HFF-Myc (cell line): ENCODE results near the gene UFC1.

Source experiments
- DNase-seq: peaks from one replicate; pipeline ENCODE4 v3.0.0-alpha.2; 2011; ENCODE audit warnings: low read depth; ENCODE audit errors: extremely low read depth
- H3K4me3 ChIP-seq: replicated peaks from 2 replicates; pipeline ENCODE4 v1.5.1; 2011; ENCODE audit warnings: low read depth, mild to moderate bottlenecking, control low read depth, low read length
- TF ChIP-seq, protein P1 (sequence below): IDR thresholded peaks from 2 replicates; pipeline ENCODE4 v1.5.1; 2012; ENCODE audit warnings: mild to moderate bottlenecking, low read depth, low read length, control low read depth; ENCODE audit errors: missing control alignments

Gene UFC1

DNA sequence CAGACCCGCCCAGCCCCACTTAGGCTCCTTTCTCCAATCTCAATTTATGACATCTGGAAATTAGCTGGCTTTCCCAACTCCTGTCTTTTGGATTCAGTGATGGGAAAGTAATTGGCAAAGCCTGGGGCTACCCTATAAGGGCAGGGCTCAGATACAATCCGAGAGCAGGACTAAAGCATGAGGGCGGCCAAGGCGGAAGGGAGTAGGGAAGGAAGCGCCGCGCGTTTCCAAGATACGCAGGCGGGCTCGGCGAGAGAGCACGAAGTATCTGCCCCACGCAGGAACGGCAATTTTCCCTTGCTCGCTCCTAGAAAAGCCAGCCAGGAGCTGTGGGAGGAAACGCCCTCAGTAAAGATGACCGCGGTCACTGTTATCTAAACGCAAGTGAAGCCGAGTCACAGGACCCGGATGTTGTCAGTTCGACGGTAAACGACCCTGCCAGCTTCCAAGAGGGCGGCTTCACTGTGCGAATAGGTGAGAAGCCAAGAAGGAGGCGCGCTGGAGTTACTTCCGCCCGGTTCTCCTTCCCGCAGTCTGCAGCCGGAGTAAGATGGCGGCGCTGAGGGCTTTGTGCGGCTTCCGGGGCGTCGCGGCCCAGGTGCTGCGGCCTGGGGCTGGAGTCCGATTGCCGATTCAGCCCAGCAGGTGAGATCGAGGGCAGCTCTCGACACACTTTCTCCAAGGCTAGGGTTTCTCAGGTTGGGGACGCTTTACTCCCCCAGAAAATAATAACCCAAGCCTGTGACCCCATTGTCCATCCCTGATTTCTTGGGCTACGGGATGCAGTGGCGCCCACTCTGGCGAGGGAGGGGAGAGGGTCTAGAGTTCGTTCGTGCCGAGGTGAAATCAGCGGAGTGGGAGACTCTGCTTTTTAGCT lies 48.3 kb downstream of the UFC1 start, which contains the start of gene NDUFS2:
NDUFS2 (plus strand) TSS at position 532 of the 877 bp plus-strand sequence; CDS start at position 551, 19 bp downstream.
- H3K4me3 ChIP-seq, result peak within 1 kb of the TSS; percentile 85
- DNase-seq, result peak; percentile 98
- TF ChIP-seq, protein P1, sequence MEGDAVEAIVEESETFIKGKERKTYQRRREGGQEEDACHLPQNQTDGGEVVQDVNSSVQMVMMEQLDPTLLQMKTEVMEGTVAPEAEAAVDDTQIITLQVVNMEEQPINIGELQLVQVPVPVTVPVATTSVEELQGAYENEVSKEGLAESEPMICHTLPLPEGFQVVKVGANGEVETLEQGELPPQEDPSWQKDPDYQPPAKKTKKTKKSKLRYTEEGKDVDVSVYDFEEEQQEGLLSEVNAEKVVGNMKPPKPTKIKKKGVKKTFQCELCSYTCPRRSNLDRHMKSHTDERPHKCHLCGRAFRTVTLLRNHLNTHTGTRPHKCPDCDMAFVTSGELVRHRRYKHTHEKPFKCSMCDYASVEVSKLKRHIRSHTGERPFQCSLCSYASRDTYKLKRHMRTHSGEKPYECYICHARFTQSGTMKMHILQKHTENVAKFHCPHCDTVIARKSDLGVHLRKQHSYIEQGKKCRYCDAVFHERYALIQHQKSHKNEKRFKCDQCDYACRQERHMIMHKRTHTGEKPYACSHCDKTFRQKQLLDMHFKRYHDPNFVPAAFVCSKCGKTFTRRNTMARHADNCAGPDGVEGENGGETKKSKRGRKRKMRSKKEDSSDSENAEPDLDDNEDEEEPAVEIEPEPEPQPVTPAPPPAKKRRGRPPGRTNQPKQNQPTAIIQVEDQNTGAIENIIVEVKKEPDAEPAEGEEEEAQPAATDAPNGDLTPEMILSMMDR, result no peak

DNA sequence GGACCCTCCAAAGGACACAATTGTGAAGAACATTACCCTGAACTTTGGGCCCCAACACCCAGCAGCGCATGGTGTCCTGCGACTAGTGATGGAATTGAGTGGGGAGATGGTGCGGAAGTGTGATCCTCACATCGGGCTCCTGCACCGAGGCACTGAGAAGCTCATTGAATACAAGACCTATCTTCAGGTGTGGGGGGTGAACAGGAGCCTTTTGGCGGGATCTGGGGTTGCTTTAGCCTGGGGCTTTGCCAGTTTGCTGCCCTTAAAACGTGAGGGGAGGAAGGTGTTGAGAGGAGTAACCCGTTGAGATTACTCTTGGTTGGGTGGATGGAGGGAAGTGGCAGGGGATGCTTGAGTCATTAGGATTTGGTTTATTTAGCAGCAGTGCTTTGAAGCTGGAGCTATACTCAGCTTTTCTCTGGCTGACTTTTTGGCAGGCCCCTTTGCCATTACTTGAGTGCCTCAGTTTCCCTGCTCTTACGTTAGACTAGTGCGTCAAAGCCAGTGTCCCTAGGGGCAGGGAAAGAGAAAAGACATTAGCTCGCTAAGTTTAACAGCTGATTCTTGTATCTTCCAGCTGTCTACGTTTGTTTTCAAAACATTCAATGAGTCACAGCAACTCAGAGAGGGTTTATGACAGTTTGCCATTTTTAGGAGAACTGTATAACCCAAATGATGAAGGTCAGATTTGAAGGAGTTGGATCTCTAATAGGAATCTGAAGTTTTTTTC lies 52.8 kb downstream of the UFC1 start:
- H3K4me3 ChIP-seq, result no peak overlapping the region
- TF ChIP-seq, protein P1, result no peak

DNA sequence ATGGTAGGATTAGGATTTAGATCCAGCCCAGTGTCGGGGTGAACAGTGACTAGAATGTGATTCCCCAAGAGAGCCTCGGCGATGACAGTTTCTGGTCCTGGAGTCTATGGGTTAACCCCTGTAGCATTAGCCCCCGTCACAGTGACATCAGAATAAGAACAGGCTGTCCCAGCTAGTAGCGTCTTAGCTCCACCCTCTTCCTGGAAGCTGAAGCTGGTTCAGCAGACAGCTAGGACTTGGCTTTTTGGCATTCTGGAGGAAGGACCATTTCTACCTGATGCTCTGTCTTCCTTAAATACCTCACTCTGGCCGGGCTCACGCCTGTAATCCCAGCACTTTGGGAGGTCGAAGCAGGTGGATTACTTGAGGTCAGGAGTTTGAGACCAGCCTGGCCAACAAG lies 53.4 kb downstream of the UFC1 start:
- no peak overlapping the region for H3K4me3 ChIP-seq
- DNase-seq, result no peak
- TF ChIP-seq, protein P1, result no peak

More for the DNA sequence above, 52.8 kb downstream of the UFC1 start:
- DNase-seq, result no peak
